OCI-LY3 (cell line): ENCODE results near the gene SAMD14.

ENCODE experiments used
- EZH2phosphoT487 ChIP-seq: fragments of 200-600 bp; shearing (Covaris generic); IDR thresholded peaks from 2 replicates; pipeline ENCODE4 v1.6.1; 2018; ENCODE audit warnings: antibody characterized with exemption, mixed run types, low read depth
- TF ChIP-seq, protein P1 (sequence below): fragments of 200-600, 300-600 bp; sonication (generic); IDR thresholded peaks from 2 replicates; pipeline ENCODE4 v1.5.1; 2014; ENCODE audit warnings: antibody characterized with exemption, low read length, low read depth

DNA sequence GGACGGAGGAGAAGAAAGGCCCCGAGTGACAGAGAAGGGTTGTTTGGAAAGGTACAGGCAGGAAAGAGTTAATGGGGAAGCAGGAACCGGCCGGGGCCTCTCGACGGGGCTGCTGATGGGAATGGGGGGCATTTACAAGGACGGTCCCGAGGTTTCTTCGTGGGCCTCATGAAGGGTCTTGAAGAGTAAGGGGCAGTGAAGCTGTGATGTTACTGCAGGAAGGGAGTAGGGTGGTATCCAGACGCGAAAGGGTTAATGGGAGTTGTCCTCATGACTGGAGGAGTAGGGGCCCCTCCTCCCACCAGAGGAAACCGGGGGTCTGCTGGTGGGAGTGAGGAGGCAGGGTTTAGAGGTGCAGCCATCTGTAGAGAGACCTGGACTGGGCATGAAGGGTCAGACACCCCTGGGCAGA is 34.3 kb downstream of the SAMD14 start:
- TF ChIP-seq, protein P1, sequence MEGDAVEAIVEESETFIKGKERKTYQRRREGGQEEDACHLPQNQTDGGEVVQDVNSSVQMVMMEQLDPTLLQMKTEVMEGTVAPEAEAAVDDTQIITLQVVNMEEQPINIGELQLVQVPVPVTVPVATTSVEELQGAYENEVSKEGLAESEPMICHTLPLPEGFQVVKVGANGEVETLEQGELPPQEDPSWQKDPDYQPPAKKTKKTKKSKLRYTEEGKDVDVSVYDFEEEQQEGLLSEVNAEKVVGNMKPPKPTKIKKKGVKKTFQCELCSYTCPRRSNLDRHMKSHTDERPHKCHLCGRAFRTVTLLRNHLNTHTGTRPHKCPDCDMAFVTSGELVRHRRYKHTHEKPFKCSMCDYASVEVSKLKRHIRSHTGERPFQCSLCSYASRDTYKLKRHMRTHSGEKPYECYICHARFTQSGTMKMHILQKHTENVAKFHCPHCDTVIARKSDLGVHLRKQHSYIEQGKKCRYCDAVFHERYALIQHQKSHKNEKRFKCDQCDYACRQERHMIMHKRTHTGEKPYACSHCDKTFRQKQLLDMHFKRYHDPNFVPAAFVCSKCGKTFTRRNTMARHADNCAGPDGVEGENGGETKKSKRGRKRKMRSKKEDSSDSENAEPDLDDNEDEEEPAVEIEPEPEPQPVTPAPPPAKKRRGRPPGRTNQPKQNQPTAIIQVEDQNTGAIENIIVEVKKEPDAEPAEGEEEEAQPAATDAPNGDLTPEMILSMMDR: no peak
- TF ChIP-seq EZH2phosphoT487: no peak
